CD4-positive, alpha-beta T cell treated with Interleukin-21 for 1 hour (primary cell): ENCODE measurements around the gene ZNF608.

Source experiments
- DNase-seq: peaks from one replicate; pipeline ENCODE4 v3.0.0-alpha.2; 2020

ZNF608 gene

GRCh38 chr5:124716169-124716568 lies 30.3 kb downstream of the ZNF608 start:
- DNase-seq = no peak

DNA sequence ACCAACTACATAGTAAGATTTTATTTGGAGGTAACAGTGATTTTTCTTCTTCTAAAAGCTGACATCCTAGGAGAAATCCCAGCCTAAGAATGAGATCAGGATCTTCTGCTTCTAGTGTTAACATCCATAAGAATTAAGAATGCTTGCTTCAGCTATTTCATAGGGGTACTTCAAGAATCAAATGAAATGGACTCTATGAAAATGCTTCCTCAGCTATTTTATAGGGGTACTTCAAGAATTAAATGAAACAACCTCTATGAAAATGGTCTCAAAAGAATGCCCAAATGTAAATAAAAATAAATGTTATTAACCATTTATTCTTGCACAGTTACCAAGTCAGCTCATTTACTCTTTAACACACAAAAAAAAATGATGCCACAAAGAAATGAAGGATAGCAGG lies 31.5 kb downstream of the ZNF608 start:
- DNase-seq = no peak

- no peak for DNase-seq
Measured at GRCh38 chr5:124713595-124713994, 32.8 kb downstream of the ZNF608 start.

DNA sequence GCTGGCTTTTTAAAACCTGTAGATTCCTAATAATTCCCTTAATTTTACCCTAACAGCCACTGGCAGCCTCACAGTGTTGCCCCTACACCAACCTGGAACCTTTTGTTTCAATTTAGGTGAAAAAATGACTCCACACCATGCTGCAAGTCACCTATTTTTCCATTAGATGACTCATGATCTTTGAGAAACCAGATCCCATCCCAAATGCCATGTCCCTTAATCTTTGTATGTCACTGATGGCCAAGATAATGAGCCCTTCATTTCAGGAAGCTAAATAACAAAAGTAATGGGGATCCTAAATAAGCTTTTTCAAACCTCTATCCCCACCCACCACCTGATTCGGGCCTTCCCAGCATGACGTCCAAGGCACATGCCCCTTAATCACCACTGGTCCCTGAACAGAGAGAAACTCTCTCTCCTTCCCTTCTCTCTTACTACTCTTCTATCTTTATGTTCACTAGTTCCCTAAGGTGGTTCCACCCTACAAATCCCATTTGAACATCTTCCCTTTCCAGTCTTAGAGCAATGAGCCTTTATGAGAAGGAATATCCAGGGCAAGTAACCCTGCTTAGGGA lies 33.6 kb downstream of the ZNF608 start:
- DNase-seq = no peak

DNA sequence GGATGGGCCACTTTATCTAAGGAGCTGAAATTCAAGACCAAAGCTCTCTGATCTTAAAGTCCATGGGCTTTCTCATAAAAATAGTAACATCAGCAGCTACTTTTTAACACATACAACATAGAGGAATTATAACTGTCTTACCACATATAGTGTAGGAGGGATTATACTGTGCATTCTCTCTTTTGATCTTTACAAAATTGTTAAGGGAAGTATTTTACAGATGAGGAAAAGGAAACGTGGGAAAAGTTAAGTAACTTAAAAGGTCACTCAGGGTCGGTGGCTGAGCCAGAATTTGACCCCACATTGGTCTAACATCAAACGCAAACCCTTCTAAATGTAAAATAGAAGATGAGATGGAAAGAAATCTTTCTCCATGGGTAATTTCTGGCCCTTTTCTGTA lies 38.4 kb downstream of the ZNF608 start:
- no peak for DNase-seq

DNA sequence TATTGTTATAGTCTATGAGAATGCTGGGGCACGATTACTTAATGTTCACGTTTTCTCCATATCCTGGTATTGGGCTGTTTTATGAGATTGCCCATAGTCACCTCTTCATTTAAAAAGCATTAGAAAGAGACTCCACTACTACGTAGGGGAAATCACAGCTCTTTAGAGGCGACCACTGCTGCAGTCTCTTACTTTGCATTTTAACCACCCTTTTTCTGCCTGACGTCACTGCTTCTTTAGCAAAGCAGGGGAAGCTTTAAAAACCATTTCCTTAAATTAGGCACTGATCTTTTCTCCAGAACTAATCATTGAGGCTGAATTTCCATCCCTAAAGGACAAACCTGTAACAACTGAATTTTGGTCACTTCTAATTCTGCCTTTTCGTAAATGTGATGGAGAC lies 38.9 kb downstream of the ZNF608 start:
- no peak for DNase-seq

DNA sequence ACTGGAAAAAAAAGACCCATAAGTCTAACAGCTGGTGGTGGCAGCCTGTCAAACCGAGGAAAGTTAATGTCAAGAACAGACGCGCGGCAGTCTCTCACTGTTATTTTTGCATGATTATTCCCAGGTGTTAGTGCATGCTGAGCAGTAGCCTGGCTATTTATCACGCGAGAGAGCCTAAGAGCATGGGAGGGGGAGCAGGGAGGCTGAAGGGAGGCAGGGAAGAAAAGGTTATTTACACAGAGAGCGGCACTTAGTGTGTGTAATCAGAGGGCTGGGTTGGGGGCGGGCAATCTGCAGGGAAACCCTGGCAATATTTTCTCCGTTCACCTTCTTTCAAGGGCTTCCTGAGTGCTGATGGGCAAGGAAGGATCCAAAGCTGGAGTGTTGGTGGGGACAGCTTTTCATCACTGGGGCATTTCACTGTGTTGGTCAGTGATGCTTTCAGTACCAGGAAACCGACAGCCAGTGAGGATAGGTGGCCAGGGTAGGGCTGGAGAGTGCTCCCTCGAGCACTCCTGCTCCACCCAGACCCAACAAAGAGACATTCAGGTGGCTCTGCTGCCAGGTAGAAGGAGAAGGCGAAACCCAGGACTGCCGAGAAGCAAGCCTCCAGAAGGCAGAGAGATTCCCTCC lies 39.6 kb downstream of the ZNF608 start:
- no peak for DNase-seq

DNA sequence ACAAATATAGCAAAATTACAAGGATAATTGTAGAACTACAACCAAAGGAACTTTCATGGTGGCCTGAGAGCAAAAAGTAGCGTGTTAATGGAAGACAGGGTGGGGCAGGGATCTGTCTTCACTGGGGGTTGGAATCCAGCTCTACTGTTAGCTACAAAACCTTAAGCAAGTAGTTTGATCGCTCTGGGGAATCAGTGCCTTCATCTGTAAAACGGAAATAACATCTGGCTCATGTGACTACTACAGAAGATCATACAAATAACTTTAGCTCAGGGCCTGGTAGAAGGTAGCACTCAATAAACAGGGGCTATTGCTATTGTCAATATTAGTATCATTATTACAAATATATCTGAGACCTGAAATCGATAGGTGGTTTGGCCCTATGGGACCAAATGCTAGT lies 40.4 kb downstream of the ZNF608 start:
- DNase-seq = no peak

DNA sequence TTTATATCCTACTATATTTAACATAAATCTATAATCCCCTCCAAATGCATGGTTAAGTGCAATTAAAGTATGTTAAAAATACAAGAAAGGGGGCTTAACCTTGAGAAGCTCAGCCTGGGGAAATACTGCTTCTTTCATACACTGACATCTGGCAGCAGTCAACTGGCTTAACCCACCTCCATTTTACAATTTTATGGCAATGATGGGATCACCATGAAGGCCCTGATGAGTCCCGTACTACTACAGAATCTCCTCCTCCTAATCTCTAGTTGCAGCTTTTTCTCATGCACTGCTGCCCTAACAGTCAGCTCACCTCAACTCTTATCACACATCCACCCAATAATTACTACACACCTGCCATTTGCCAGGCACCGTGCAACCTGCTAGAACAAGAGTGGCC lies 40.9 kb downstream of the ZNF608 start:
- no peak for DNase-seq

GRCh38 chr5:124704594-124705284 lies 41.7 kb downstream of the ZNF608 start:
- DNase-seq = no peak

DNA sequence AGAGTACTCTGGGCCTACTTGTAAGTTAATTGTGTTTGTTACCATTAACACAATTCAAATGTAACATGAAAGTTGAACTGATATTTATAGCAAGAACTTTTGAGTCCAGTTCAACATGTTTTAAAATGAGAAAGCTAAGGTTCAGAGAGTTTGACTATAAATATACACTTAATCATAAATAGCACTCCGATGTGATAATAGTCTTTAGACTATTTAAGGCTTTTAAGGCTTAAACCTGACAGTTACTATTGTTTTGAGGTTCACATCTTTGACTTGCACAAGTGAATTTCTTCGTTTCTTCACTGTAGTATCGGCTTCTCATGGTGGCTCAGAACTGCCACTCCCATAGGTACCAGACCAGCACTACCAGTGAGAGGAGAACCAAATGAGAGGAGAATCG lies 42.4 kb downstream of the ZNF608 start:
- no peak for DNase-seq

DNA sequence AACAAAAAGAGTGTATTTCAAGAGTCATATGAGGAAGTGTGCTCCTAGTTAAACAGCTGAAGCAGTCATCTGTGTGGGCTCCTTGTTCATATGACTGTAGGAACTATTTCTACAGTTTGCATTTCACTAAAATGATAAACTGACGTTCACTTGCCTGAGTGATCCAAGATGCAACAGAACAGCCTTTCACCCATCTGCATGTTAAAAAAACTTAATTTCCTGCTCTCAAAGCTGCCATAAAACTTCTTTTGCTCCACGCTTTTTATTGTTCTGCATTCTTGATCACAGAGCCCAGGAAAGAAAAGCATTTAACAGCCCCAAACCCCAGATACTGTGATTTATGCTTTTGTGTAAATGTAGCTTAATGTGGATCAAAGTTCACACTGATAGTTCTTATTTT lies 43.9 kb downstream of the ZNF608 start:
- DNase-seq = no peak

- no peak for DNase-seq
Measured at GRCh38 chr5:124701873-124702425, 44.5 kb downstream of the ZNF608 start.

DNA sequence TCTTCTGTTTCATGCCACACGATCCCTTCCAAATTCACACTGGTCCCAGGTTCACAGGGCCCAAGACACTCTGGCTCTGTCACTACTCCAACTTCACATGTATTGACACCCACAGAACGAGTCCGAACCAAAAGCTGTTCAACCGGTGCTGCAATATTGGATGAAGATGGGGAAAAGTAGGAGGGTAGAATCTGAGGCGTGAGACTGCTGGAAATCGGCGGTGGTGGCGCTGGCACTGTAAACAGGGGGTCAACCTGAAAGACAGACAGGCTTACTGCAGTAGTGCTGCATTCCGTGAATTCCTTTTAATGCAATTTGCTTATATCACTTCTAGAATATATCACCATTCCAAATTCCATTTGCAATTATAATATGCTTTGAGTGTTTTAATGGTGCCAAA lies 45.4 kb downstream of the ZNF608 start:
- DNase-seq = no peak

GRCh38 chr5:124700333-124700732 lies 46.1 kb downstream of the ZNF608 start:
- DNase-seq = no peak

- no peak for DNase-seq
Measured at GRCh38 chr5:124698770-124699169, 47.7 kb downstream of the ZNF608 start.

DNA sequence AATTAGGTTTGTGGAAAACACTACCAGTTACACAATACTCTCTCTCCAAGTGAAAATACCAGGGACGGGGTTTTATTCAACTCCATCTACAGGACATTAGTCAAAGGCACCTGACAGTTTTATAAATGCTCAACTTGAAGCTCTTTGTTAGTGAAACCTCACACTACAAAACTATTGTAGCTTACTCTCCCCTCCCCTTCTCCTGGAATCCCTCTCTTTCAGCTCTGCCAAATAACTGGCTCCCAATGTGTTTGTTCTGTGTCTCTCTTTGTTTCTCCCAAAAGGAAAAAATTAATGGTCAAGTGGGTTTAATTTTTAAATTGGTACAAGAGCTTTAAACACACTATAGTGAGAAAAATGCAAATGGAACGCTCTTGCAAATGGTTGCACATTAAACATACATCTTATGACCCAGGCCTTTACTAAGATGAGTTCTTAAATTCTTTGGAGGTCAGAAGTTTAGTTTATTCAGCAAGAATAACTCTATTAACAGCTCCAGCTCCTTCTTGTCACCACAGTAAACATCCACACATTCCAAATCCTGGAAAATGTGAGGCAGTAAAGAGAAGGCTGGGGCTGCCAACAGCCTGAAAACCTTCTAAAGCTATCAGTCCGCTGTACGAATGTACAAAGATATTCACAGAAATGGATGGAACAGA lies 48.4 kb downstream of the ZNF608 start:
- no peak for DNase-seq

GRCh38 chr5:124697501-124697900 lies 48.9 kb downstream of the ZNF608 start:
- DNase-seq = no peak

- no peak for DNase-seq
Measured at GRCh38 chr5:124696898-124697297, 49.5 kb downstream of the ZNF608 start.
